ENCODE results near the gene APOO.

The APOO gene

GRCh38 chrX:23822397-23822796, 85.3 kb downstream of the APOO start:
- Histone ChIP-seq H3K4me1 (no peaks in the 10 kb centered on the region), H3K4me3 (ENCODE audit: low read depth, low read length) (no peak overlapping the region), H3K36me3 (no peaks in the 10 kb centered on the region), H3K9me3 (no peaks in the 10 kb centered on the region), H3K27me3 (no peaks in the 10 kb centered on the region)
- TF ChIP-seq CTCF (IDR thresholded peaks at IDR 0.05; ENCODE audit: low read depth, low read length) = no peak
- DNase-seq = no peak

GRCh38 chrX:23821847-23822246, 85.9 kb downstream of the APOO start:
- DNase-seq = no peak
- TF ChIP-seq CTCF (IDR thresholded peaks at IDR 0.05; ENCODE audit: low read depth, low read length) = no peak
- no peaks in the 10 kb centered on the region for H3K27me3 ChIP-seq
- no peaks in the 10 kb centered on the region for H3K9me3 ChIP-seq
- no peak overlapping the region for H3K4me3 ChIP-seq (ENCODE audit: low read depth, low read length)
- no peaks in the 10 kb centered on the region for H3K36me3 ChIP-seq
- H3K4me1 ChIP-seq = no peaks in the 10 kb centered on the region

GRCh38 chrX:23820235-23820782, 87.4 kb downstream of the APOO start:
- no peak for TF ChIP-seq CTCF (IDR thresholded peaks at IDR 0.05; ENCODE audit: low read depth, low read length)
- DNase-seq = no peak
- H3K27me3 ChIP-seq = no peaks in the 10 kb centered on the region

GRCh38 chrX:23819385-23820234, 88.1 kb downstream of the APOO start:
- DNase-seq = no peak
- no peak for TF ChIP-seq CTCF (IDR thresholded peaks at IDR 0.05; ENCODE audit: low read depth, low read length)
- Histone ChIP-seq H3K4me3 (ENCODE audit: low read depth, low read length) (no peak overlapping the region), H3K27me3 (no peaks in the 10 kb centered on the region), H3K4me1 (no peaks in the 10 kb centered on the region), H3K9me3 (no peaks in the 10 kb centered on the region), H3K36me3 (no peaks in the 10 kb centered on the region)

More at GRCh38 chrX:23820235-23820782, 87.4 kb downstream of the APOO start:
- no peaks in the 10 kb centered on the region for H3K4me1 ChIP-seq
- H3K36me3 ChIP-seq = no peaks in the 10 kb centered on the region
- no peaks in the 10 kb centered on the region for H3K9me3 ChIP-seq
- H3K4me3 ChIP-seq (ENCODE audit: low read depth, low read length) = no peak overlapping the region

- Histone ChIP-seq H3K9me3 (no peaks in the 10 kb centered on the region), H3K4me3 (ENCODE audit: low read depth, low read length) (no peak overlapping the region), H3K36me3 (no peaks in the 10 kb centered on the region), H3K27me3 (no peaks in the 10 kb centered on the region), H3K4me1 (no peaks in the 10 kb centered on the region)
- no peak for DNase-seq
- no peak for TF ChIP-seq CTCF (IDR thresholded peaks at IDR 0.05; ENCODE audit: low read depth, low read length)
Observed at GRCh38 chrX:23817979-23818336, 89.8 kb downstream of the APOO start.

GRCh38 chrX:23816179-23816578, 91.6 kb downstream of the APOO start:
- H3K9me3 ChIP-seq = no peaks in the 10 kb centered on the region
- no peaks in the 10 kb centered on the region for H3K27me3 ChIP-seq
- DNase-seq = no peak

More at GRCh38 chrX:23816179-23816578, 91.6 kb downstream of the APOO start:
- H3K4me3 ChIP-seq (ENCODE audit: low read depth, low read length) = no peak overlapping the region
- H3K4me1 ChIP-seq = no peaks in the 10 kb centered on the region
- TF ChIP-seq CTCF (IDR thresholded peaks at IDR 0.05; ENCODE audit: low read depth, low read length) = no peak
- no peaks in the 10 kb centered on the region for H3K36me3 ChIP-seq
